K562 (cell line): ENCODE results near the gene DISC1. TPM values are rescaled to one million over a fixed set of nuclear protein-coding genes. Genes with fewer than 3 reads are reported as not detected.

Source experiments
- ATAC-seq: fragments of 200-7000 bp; cut with Tn5 transposase; 3 replicates; pipeline ENCODE4 v1.9.1; 2020; ENCODE audit warnings: moderate library complexity
- BruUV-seq: library from RNA; stranded (reverse); fragments of 400-500 nt; replicated peaks from 2 replicates; lab custom pipeline; 2021; lab: Mats Ljungman, UMichigan
- CTCF ChIA-PET: fragments of 300-600 bp; formaldehyde crosslinking; extraction: SDS; loops from one replicate; lab custom pipeline; 2021; ENCODE audit warnings: low intra/inter-chr PET ratio; lab: Yijun Ruan, JAX
- POLR2A ChIA-PET: fragments of 300-600, 350-650 bp; sonication (Branson Sonifier 250); formaldehyde crosslinking; extraction: SDS; loops from one replicate; lab custom pipeline; 2021; ENCODE audit warnings: antibody characterized with exemption, inconsistent platforms; lab: Yijun Ruan, JAX
- DNase-seq, 4 experiments: peaks; one replicate each; pipeline versions ENCODE4 v3.0.0 to v3.0.0-alpha.2; 2011 to 2018; ENCODE audit warnings: low spot score in 3 of 4, mixed read lengths in 3 of 4; ENCODE audit errors: extremely low read depth in 1 of 4
- FAIRE-seq: peaks from 2 replicates; lab custom pipeline; 2011; peaks lifted over from hg19 to GRCh38; lab: Jason Lieb, UNC
- H2AFZ ChIP-seq: 2 replicates; pipeline ENCODE4 v1.6.0; 2011; ENCODE audit warnings: low read depth, low read length, control low read depth, inconsistent platforms
- H3K27ac ChIP-seq: fragments of 200-600 bp; 3 replicates; pipeline ENCODE4 v1.8.0; 2011; ENCODE audit warnings: low read depth, mild to moderate bottlenecking, control low read depth, inconsistent platforms, low read length, moderate library complexity, mixed read lengths; ENCODE audit errors: extremely low read depth
- H3K27me3 ChIP-seq, 2 experiments: fragments of 300-600 bp in 1 of 2; 2 replicates in 1 of 2; 3 replicates in 1 of 2; pipeline versions ENCODE4 v1.6.0 to v1.8.0; 2011; ENCODE audit warnings: inconsistent platforms in 2 of 2, low read length in 2 of 2, mild to moderate bottlenecking in 1 of 2, mixed read lengths in 1 of 2, moderate library complexity in 1 of 2; ENCODE audit not compliant: control insufficient read depth in 2 of 2, insufficient read depth in 2 of 2
- H3K36me3 ChIP-seq: fragments of 300-600 bp; 3 replicates; pipeline ENCODE4 v1.8.0; 2011; ENCODE audit warnings: mild to moderate bottlenecking, low read length, inconsistent platforms; ENCODE audit not compliant: control insufficient read depth, insufficient read depth
- H3K4me1 ChIP-seq, 2 experiments: fragments of 200-600 bp in 1 of 2; replicated peaks in 1 of 2; 2 replicates in 1 of 2; 3 replicates in 1 of 2; pipeline versions ENCODE4 v1.5.1 to v1.8.0; 2011; ENCODE audit warnings: inconsistent platforms in 2 of 2, low read length in 2 of 2, mild to moderate bottlenecking in 1 of 2, mixed read lengths in 1 of 2, moderate library complexity in 1 of 2; ENCODE audit not compliant: control insufficient read depth in 2 of 2, insufficient read depth in 2 of 2
- H3K4me2 ChIP-seq: 2 replicates; pipeline ENCODE4 v1.6.1; 2011; ENCODE audit warnings: low read length, control low read depth, inconsistent platforms, mixed read lengths; ENCODE audit not compliant: insufficient read depth
- H3K4me3 ChIP-seq: fragments of 200-600 bp; sonication (generic), shearing (Covaris generic); 2 replicates; pipeline ENCODE4 v1.5.1; 2016; ENCODE audit warnings: control low read depth, inconsistent platforms
- H3K79me2 ChIP-seq: fragments of 200-600 bp; 3 replicates; pipeline ENCODE4 v1.8.0; 2011; ENCODE audit warnings: low read length, inconsistent platforms; ENCODE audit not compliant: control insufficient read depth, insufficient read depth
- H3K9ac ChIP-seq, 2 experiments: 2 replicates each; pipeline versions ENCODE4 v1.6.0 to v1.6.1; 2011; ENCODE audit warnings: low read depth in 2 of 2, low read length in 2 of 2, control low read depth in 1 of 2, inconsistent platforms in 1 of 2, mild to moderate bottlenecking in 1 of 2, mixed read lengths in 1 of 2; ENCODE audit not compliant: insufficient read depth in 1 of 2
- H3K9me1 ChIP-seq: one replicate; pipeline ENCODE4 v1.6.0; 2011; ENCODE audit warnings: inconsistent platforms, mild to moderate bottlenecking, low read length, moderate library complexity; ENCODE audit not compliant: control insufficient read depth, insufficient read depth
- H3K9me3 ChIP-seq: replicated peaks from 2 replicates; pipeline ENCODE4 v1.5.1; 2011; ENCODE audit warnings: low read depth, low read length, inconsistent platforms; ENCODE audit not compliant: control insufficient read depth, insufficient read depth
- H4K20me1 ChIP-seq: replicated peaks from 2 replicates; pipeline ENCODE4 v1.6.1; 2011; ENCODE audit warnings: low read length, inconsistent platforms, mixed read lengths; ENCODE audit not compliant: control insufficient read depth, insufficient read depth
- MTA2 ChIP-seq: fragments of 450-650 bp; IDR thresholded peaks from 2 replicates; pipeline ENCODE4 v1.6.1; 2016; ENCODE audit warnings: low read depth
- RCOR1 ChIP-seq, 2 experiments: IDR thresholded peaks; 2 replicates each; pipeline ENCODE4 v1.6.1; 2012; ENCODE audit warnings: low read depth in 2 of 2, low read length in 2 of 2, borderline replicate concordance in 1 of 2, improper control_type of control experiment in 1 of 2
- TFE3 ChIP-seq: fragments of 450-650 bp; formaldehyde crosslinking; IDR thresholded peaks from 2 replicates; pipeline ENCODE4 v1.4.0; 2020; ENCODE audit warnings: mild to moderate bottlenecking, mixed read lengths
- WGBS: fragments of 100-300 bp; shearing (Covaris generic); methylation state at CpG from one replicate; pipeline ENCODE4 v1.1.6; 2016; ENCODE audit warnings: low coverage, mixed read lengths; ENCODE audit not compliant: insufficient coverage; ENCODE audit errors: missing lambda C conversion rate; 5-methylcytosine and 5-hydroxymethylcytosine counted together
- in situ Hi-C: fragments of 300-500 bp; cut with MboI; formaldehyde crosslinking; loops from 4 replicates; pipeline ENCODE4 v1.15.0; 2018; ENCODE audit warnings: inconsistent platforms, mixed read lengths
- intact Hi-C: fragments of 100-400 bp; cut with micrococcal nuclease; formaldehyde crosslinking; loops from 2 replicates; pipeline ENCODE4 v1.14.2; 2022
- polyA plus RNA-seq, 8 experiments: library from polyadenylated mRNA; depleted of rRNA in 4 of 8; stranded (reverse) in 5 of 8; unstranded in 3 of 8; fragments of >200 nt; fragmentation: Nextera tagmentation in 2 of 8; fragmentation: Illumina TruSeq in 1 of 8; extraction: Ambion mirVana in 2 of 8; extraction: Trizol in 1 of 8; gene quantifications; 2 replicates each; pipeline versions ENCODE4 v1.2.1 to v1.2.3, GENCODE V29; 2011 to 2014; ENCODE audit warnings: inconsistent platforms in 1 of 8, missing spikeins in 1 of 8
- total RNA-seq, 7 experiments: library from RNA; depleted of rRNA in 6 of 7; stranded (reverse); fragments of >200 nt in 6 of 7; fragmentation: Illumina TruSeq in 2 of 7; extraction: Trizol in 2 of 7; gene quantifications; 2 replicates each; pipeline versions ENCODE4 v1.2.1 to v1.2.3, GENCODE V29; 2011 to 2021; ENCODE audit warnings: low replicate concordance in 1 of 7

The DISC1 gene
- total and polyA plus RNA-seq, 9 of the 15 experiments (the other 6 are each of a cell fraction or from before 2014, with no cell fraction given): 0.01 to 0.11 (median 0.08) TPM; not detected in 1

- TF ChIP-seq MTA2: no peak
Observed at GRCh38 chr1:231861541-231862481, 235.2 kb downstream of the DISC1 start (continued).

DNA sequence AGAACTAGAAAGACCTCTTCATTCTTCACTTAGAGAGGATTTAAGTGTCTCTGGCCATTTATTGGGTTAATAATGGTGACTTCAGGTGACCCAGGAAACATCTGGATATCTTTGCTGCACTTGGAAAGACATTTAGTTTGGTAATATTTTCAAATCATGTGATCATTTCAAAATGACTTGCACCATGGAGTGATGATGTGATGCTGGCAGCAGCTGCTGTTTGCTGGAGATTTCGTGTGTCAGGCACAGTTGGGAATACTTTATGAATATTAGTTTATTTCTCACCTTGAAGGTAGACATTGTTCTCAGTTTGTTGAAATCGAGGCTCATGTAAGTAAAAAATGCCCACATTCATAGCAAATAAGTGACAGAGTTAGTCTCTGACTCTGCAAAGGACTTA is 236.0 kb downstream of the DISC1 start:
- POLR2A ChIA-PET: no interaction called here
- ATAC-seq (no peak), FAIRE-seq (no peak), DNase-seq (no peak)
- H3K9me1 ChIP-seq: no peaks in the 10 kb centered on the region
- no peaks in the 10 kb centered on the region for H3K36me3 ChIP-seq
- no peak overlapping the region for H3K27ac ChIP-seq
- no peak overlapping the region for H2AFZ ChIP-seq
- no peak overlapping the region for H3K4me2 ChIP-seq
- no peaks in the 10 kb centered on the region for H3K4me1 ChIP-seq
- H3K27me3 ChIP-seq: peaks cover 3 to 4% of the 10 kb centered on the region in 2 experiments; a peak in 2 of 5 replicates
- 0% methylated on average over 2 of the region's 2 CpGs for WGBS
- no peaks in the 10 kb centered on the region for H4K20me1 ChIP-seq
- H3K4me3 ChIP-seq: no peak overlapping the region
- intact Hi-C loops: no loop called here
- no peaks in the 10 kb centered on the region for H3K79me2 ChIP-seq
- no TSS peak for BruUV-seq
- in situ Hi-C loops: no loop called here
- CTCF ChIA-PET: no interaction called here
- TF ChIP-seq RCOR1 (IDR thresholded peaks at IDR 0.05; ENCODE audit: borderline replicate concordance in 1 of 2, low read depth in 2 of 2, low read length in 2 of 2) (no peak), TFE3 (peak; percentile 11; the same call in 1 of the 2 replicates)
- no peak overlapping the region for H3K9ac ChIP-seq
- no peaks in the 10 kb centered on the region for H3K9me3 ChIP-seq
